Peyer's patch (tissue), 4 donors: Measurements from ENCODE around the gene SYCP2.

Source experiments
- POLR2A ChIP-seq, 2 donors: fragments of 450-650 bp; IDR thresholded peaks; one replicate each; pipeline ENCODE4 v1.5.1; 2017; ENCODE audit warnings: antibody characterized with exemption in 2 of 2, mild to moderate bottlenecking in 2 of 2, moderate library complexity in 2 of 2
- TF ChIP-seq, protein P1 (sequence below), 6 experiments: fragments of 450-650 bp in 4 of 6; fragments of 200-600 bp in 2 of 6; sonication (generic) in 1 of 6; IDR thresholded peaks; one replicate each; pipeline ENCODE4 v1.5.1; 2017 to 2019; ENCODE audit warnings: antibody characterized with exemption in 6 of 6, mild to moderate bottlenecking in 3 of 6, moderate library complexity in 1 of 6

DNA sequence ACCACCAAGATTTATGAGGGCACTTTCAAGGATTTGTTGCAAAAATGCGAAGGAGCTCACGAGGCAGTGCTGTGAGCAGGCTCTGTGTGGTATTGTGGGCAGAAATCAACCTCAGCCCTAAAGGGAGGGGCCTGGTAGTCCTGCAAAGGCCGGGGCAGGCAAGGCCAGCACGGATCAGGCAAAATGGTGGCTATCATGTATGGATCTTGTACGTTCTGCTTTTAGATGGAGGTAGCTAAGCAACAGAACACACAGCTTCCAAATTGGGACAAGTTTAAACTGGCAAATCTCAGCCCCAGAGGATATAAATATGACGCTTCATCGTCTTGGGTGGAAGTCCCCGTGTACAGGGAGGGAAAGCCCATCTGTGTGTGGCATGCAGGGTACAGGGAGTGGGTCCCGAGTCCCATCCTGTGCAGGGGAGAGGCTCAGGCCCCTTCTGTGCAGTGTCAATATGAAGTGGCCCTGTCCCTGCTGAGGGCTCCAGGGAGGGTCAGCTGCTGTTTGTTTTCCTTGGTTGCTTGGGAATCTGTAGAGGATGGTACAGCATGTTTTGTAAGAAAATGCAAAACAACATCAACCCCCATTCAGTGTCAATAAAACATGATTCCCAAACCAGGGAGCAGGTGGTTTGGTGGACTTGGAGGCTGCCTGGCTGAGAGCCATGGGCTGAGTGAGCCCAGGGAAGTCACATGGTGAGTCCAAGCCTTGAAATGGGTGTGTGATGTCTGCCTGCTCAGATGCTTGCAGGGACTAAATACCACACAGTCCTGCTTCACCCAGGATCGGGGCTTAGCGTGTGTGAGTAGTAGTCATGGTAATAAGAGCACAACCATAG is 113.0 kb downstream of the SYCP2 start:
- TF ChIP-seq, protein P1, sequence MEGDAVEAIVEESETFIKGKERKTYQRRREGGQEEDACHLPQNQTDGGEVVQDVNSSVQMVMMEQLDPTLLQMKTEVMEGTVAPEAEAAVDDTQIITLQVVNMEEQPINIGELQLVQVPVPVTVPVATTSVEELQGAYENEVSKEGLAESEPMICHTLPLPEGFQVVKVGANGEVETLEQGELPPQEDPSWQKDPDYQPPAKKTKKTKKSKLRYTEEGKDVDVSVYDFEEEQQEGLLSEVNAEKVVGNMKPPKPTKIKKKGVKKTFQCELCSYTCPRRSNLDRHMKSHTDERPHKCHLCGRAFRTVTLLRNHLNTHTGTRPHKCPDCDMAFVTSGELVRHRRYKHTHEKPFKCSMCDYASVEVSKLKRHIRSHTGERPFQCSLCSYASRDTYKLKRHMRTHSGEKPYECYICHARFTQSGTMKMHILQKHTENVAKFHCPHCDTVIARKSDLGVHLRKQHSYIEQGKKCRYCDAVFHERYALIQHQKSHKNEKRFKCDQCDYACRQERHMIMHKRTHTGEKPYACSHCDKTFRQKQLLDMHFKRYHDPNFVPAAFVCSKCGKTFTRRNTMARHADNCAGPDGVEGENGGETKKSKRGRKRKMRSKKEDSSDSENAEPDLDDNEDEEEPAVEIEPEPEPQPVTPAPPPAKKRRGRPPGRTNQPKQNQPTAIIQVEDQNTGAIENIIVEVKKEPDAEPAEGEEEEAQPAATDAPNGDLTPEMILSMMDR (IDR thresholded peaks at IDR 0.05): no peak
- TF ChIP-seq POLR2A (IDR thresholded peaks at IDR 0.05): no peak
